C4-2B (cell line): ENCODE measurements around the gene PDSS2.

Experiments used
- H3K27ac ChIP-seq: fragments of 450-650 bp; 2 replicates; pipeline ENCODE4 v1.5.1; 2017
- ZFX ChIP-seq: fragments of 450-650 bp; IDR thresholded peaks from 2 replicates; pipeline ENCODE4 v1.6.1; 2017
- TF ChIP-seq, protein P1 (sequence below): fragments of 450-650 bp; conservative IDR thresholded peaks from 2 replicates; pipeline ENCODE4 v1.5.1; 2017; ENCODE audit warnings: mild to moderate bottlenecking

The PDSS2 gene

DNA sequence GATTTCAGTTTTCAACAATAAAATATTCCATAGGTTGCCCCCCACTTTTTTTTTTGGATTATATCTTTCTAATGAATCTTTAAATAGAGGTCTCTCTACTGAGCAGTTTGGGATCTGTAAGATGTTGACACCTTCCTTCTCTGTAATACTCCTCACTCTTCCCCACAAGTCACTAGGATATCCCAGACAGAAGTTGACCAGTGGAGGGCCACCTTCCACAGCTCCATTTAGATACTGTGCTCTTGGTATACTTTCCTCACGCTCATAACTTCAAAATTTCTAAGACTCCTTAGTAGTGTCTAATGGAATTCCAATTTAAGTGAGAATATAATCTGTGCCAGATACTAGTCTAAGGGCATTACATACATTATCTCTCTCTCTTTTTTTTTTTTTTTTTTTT, 185.1 kb downstream of the PDSS2 start:
- TF ChIP-seq ZFX, result no peak
- TF ChIP-seq, protein P1, sequence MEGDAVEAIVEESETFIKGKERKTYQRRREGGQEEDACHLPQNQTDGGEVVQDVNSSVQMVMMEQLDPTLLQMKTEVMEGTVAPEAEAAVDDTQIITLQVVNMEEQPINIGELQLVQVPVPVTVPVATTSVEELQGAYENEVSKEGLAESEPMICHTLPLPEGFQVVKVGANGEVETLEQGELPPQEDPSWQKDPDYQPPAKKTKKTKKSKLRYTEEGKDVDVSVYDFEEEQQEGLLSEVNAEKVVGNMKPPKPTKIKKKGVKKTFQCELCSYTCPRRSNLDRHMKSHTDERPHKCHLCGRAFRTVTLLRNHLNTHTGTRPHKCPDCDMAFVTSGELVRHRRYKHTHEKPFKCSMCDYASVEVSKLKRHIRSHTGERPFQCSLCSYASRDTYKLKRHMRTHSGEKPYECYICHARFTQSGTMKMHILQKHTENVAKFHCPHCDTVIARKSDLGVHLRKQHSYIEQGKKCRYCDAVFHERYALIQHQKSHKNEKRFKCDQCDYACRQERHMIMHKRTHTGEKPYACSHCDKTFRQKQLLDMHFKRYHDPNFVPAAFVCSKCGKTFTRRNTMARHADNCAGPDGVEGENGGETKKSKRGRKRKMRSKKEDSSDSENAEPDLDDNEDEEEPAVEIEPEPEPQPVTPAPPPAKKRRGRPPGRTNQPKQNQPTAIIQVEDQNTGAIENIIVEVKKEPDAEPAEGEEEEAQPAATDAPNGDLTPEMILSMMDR, result no peak
- H3K27ac ChIP-seq, result no peak overlapping the region

DNA sequence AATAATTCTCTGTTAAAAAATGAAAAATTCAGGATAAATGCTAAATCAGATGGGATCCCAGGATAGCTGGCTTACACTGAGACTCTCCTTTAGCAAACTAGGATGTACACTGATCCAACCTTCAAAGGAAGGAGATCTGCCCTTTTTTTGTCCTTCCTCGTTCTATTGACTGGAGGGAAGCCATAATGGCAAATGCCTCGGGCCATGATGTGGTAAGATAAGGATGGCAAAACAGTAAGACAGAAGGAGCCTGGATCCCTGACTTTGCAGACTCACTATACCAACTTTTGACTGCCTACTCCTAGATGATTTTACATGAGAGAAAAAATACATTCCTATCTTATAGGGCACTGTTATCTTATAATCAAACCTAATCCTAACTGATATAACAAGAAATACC, 187.1 kb downstream of the PDSS2 start:
- peak overlapping the region; percentile 100 for H3K27ac ChIP-seq
- no peak for TF ChIP-seq ZFX
- TF ChIP-seq, protein P1, result no peak

DNA sequence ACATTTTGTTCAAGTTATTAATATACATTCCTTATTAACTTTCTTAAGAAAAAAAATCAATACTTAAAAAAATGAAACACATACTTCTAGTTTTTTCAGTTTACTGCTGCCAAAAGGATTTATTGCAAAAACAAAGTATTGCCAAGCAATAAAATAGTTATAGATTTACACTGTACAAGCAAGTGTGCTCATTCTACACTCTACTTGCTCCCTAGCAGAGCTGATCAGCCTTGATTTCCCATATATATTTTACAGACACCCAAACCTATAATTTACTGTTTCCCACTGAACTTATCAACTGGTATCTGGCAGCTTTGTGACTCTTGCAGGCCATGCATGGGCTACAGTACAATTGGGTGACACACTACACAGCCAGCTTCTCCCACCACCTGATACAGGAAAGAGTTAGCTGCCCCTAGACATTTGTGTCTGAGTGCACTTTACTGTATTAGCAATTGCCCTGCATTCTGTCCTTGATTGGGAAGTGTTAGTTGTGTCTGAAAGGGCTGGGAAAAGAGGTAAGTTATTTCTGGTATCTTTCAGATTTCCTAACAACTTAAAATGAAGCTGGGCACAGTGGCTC, 188.1 kb downstream of the PDSS2 start:
- peak overlapping the region; percentile 100 for H3K27ac ChIP-seq
- TF ChIP-seq ZFX, result no peak
- TF ChIP-seq, protein P1, result no peak

DNA sequence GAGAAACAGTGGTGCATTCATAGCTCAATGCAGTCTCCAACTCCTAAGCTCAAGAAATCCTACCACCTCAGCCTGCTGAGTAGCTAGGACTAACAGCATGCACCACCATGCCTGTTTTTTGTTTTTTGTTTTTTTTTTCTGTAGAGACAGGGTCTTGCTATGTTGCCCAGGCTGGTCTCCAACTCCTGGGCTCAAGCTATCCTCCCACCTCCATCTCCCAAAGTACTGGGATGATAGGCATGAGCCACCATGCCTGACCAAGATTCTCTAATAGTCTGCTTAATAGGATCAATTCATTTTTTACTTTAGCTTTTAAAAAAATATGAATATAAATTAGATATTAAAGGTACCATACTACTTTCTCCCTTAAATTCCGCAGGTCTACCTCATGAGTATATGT, 191.7 kb downstream of the PDSS2 start:
- no peak overlapping the region for H3K27ac ChIP-seq
- TF ChIP-seq ZFX, result no peak
- TF ChIP-seq, protein P1, result no peak

GRCh38 chr6:107267006-107267405, 192.4 kb downstream of the PDSS2 start:
- no peak for TF ChIP-seq ZFX
- TF ChIP-seq, protein P1, result no peak

GRCh38 chr6:107266563-107266962, 192.8 kb downstream of the PDSS2 start:
- TF ChIP-seq ZFX, result no peak
- TF ChIP-seq, protein P1, result no peak
- H3K27ac ChIP-seq, result no peak overlapping the region

More at GRCh38 chr6:107267006-107267405, 192.4 kb downstream of the PDSS2 start:
- H3K27ac ChIP-seq, result no peak overlapping the region

- H3K27ac ChIP-seq, result no peak overlapping the region
- TF ChIP-seq, protein P1, result no peak
- no peak for TF ChIP-seq ZFX
Measured at GRCh38 chr6:107264357-107264840, 195.0 kb downstream of the PDSS2 start.
